ENCODE data around the gene SHISA8.
A peak's percentile ranks its signal among the peaks of the same experiment; 100 is the strongest.

The SHISA8 gene

GRCh38 chr22:41915035-41915785, at the start of gene SHISA8:
TSS of gene SHISA8 (minus strand) at chr22:41915074. CDS start at chr22:41914667, 407 bp downstream.
- peak; percentile 54 for ATAC-seq (ENCODE audit: insufficient read depth, low read depth)
- H3K9ac ChIP-seq (ENCODE audit: low read depth, low read length): no peak within 1 kb of the TSS
- no peak within 1 kb of the TSS for H3K4me3 ChIP-seq (ENCODE audit: low read depth in 1 of 2, low read length in 2 of 2)
- H3K4me1 ChIP-seq (ENCODE audit: insufficient read depth, low read length): no peaks in the 10 kb centered on the region; the same call in 1 of the 2 replicates
- no peaks in the 10 kb centered on the region for H3K9me3 ChIP-seq (ENCODE audit: insufficient read depth, low read length, severe bottlenecking)
- no peak for DNase-seq
- H3K36me3 ChIP-seq (ENCODE audit: insufficient read depth, low read length): no peaks in the 10 kb centered on the region
- H3K27ac ChIP-seq (ENCODE audit: low read length): no peak within 1 kb of the TSS
- H4K20me1 ChIP-seq (ENCODE audit: insufficient read depth, low read length): peaks cover 30% of the 10 kb centered on the region
- H2AFZ ChIP-seq (ENCODE audit: low read depth, low read length): no peak within 1 kb of the TSS
- peaks cover 4% of the 10 kb centered on the region for H3K27me3 ChIP-seq (ENCODE audit: insufficient read depth, low read length, poor library complexity)
- no peak within 1 kb of the TSS for H3K4me2 ChIP-seq (ENCODE audit: insufficient read depth, low read length)
- no peak for TF ChIP-seq CTCF (IDR thresholded peaks at IDR 0.05; ENCODE audit: borderline replicate concordance, extremely low read depth, low read length, poor library complexity, severe bottlenecking)
- H3K79me2 ChIP-seq (ENCODE audit: insufficient read depth, low read length): no peaks in the 10 kb centered on the region

DNA sequence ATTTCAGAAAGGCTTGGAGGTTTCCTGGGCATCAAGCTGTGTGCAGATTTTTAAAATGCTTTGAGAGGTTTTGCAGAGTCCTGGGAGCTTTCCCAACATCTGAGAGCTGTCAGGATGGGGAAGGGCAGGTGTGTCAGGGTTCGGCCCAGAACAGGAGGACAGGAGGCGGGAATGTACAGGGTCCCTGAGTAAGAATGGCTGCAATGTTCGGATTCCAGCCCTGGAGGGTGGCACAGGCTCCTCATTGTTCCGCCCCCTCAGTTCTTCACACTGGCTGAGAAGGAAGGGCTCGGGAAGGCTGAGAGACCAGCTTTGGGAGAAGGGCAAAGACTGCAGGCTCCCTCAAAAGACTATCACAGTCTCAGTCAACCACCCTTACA, 49.2 kb upstream of the SHISA8 start:
- Histone ChIP-seq H3K9ac (ENCODE audit: low read depth, low read length) (no peak overlapping the region), H2AFZ (ENCODE audit: low read depth, low read length) (no peak overlapping the region), H3K36me3 (ENCODE audit: insufficient read depth, low read length) (no peaks in the 10 kb centered on the region), H4K20me1 (ENCODE audit: insufficient read depth, low read length) (no peaks in the 10 kb centered on the region), H3K79me2 (ENCODE audit: insufficient read depth, low read length) (no peaks in the 10 kb centered on the region), H3K4me3 (ENCODE audit: low read depth in 1 of 2, low read length in 2 of 2) (no peak overlapping the region), H3K27ac (ENCODE audit: low read length) (no peak overlapping the region), H3K4me2 (ENCODE audit: insufficient read depth, low read length) (no peak overlapping the region), H3K27me3 (ENCODE audit: insufficient read depth, low read length, poor library complexity) (no peaks in the 10 kb centered on the region), H3K9me3 (ENCODE audit: insufficient read depth, low read length, severe bottlenecking) (no peaks in the 10 kb centered on the region), H3K4me1 (ENCODE audit: insufficient read depth, low read length) (0 out of 2 replicates have a peak, but pooled peaks cover 5% of the 10 kb centered on the region)
- ATAC-seq (ENCODE audit: insufficient read depth, low read depth) (no peak), DNase-seq (no peak)
- TF ChIP-seq EZH2 (IDR thresholded peaks at IDR 0.05; ENCODE audit: borderline replicate concordance, low read depth, low read length, severe bottlenecking) (no peak), CTCF (IDR thresholded peaks at IDR 0.05; ENCODE audit: borderline replicate concordance, extremely low read depth, low read length, poor library complexity, severe bottlenecking) (no peak)

- Histone ChIP-seq H3K4me2 (ENCODE audit: insufficient read depth, low read length) (no peak overlapping the region), H3K27me3 (ENCODE audit: insufficient read depth, low read length, poor library complexity) (no peaks in the 10 kb centered on the region), H3K27ac (ENCODE audit: low read length) (no peak overlapping the region), H2AFZ (ENCODE audit: low read depth, low read length) (no peak overlapping the region), H3K9me3 (ENCODE audit: insufficient read depth, low read length, severe bottlenecking) (no peaks in the 10 kb centered on the region), H4K20me1 (ENCODE audit: insufficient read depth, low read length) (no peaks in the 10 kb centered on the region), H3K36me3 (ENCODE audit: insufficient read depth, low read length) (no peaks in the 10 kb centered on the region), H3K79me2 (ENCODE audit: insufficient read depth, low read length) (no peaks in the 10 kb centered on the region), H3K4me1 (ENCODE audit: insufficient read depth, low read length) (0 out of 2 replicates have a peak, but pooled peaks cover 5% of the 10 kb centered on the region), H3K4me3 (ENCODE audit: low read depth in 1 of 2, low read length in 2 of 2) (no peak overlapping the region), H3K9ac (ENCODE audit: low read depth, low read length) (no peak overlapping the region)
- ATAC-seq (ENCODE audit: insufficient read depth, low read depth) (no peak), DNase-seq (no peak)
- TF ChIP-seq EZH2 (IDR thresholded peaks at IDR 0.05; ENCODE audit: borderline replicate concordance, low read depth, low read length, severe bottlenecking) (no peak), CTCF (IDR thresholded peaks at IDR 0.05; ENCODE audit: borderline replicate concordance, extremely low read depth, low read length, poor library complexity, severe bottlenecking) (no peak)
Measured at GRCh38 chr22:41963453-41964111, 48.7 kb upstream of the SHISA8 start.

All from DND-41 (cell line).